ENCODE data around the gene B9D1.

Gene B9D1

GRCh38 chr17:19313066-19313745, 49.3 kb downstream of the B9D1 start:
- TF ChIP-seq CTCF (IDR thresholded peaks at IDR 0.05; ENCODE audit: low read depth, low read length), result no peak
- DNase-seq (ENCODE audit: extremely low read depth, low read depth), result no peak

DNA sequence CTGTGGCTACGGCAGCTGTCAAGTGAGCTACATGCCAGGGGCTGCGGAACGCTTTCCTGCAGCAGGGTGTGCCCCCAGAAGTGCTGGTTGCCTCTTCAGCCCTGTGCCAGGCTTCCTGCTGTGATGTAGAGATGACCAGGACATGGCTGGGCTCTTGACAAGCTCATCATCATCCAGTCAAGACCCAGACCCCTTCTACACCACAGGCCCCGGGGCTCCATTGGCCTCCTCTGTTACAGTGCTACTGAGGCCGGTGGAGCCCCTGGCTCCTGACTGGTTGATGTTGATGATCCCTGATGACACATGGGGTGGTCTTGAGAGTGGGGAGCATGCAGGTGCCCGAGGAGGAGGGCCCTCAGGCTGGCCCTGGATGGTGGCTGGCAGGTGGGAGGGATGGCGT, 50.1 kb downstream of the B9D1 start:
- no peak for DNase-seq (ENCODE audit: extremely low read depth, low read depth)
- TF ChIP-seq CTCF (IDR thresholded peaks at IDR 0.05; ENCODE audit: low read depth, low read length), result no peak

DNA sequence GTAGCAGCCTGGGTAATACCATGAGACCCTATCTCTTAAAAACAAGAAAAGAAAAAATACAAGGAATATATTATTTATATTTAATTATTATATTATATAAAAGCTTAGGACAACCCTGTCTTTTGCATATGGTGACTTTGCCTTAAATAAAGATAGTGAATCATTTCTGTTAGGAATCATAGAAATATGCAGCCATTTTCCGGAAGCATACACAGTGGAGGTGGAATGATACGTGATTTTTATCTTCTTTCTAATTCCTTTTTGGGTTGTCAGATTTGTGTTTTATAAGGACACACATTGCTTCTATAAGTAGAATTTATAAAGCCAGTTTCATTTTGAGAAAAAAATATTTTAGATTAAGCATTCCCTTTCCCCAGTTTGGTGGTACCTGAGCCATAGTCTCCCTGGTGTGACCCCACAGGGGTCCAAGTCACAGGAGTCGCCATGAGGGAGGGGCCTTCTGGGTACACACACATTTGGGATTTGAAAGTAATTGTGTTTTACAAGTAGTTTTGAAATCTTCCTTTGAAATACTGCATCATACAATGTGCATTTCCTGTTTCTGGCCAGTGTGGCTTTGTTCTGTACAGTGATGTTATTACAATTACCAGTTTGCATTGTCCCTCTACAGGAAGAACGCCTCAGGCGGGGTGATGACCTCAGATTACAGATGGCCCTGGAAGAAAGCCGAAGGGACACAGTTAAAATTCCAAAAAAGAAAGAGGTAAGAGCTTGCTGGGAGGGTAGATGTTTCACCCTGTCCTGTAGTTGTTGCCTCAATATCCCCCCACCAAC, 50.9 kb downstream of the B9D1 start:
- no peak for DNase-seq (ENCODE audit: extremely low read depth, low read depth)
- no peak for TF ChIP-seq CTCF (IDR thresholded peaks at IDR 0.05; ENCODE audit: low read depth, low read length)

- DNase-seq (ENCODE audit: extremely low read depth, low read depth), result no peak
- TF ChIP-seq CTCF (IDR thresholded peaks at IDR 0.05; ENCODE audit: low read depth, low read length), result no peak
These were observed 51.5 kb downstream of the B9D1 start for GRCh38 chr17:19311016-19311415.

DNA sequence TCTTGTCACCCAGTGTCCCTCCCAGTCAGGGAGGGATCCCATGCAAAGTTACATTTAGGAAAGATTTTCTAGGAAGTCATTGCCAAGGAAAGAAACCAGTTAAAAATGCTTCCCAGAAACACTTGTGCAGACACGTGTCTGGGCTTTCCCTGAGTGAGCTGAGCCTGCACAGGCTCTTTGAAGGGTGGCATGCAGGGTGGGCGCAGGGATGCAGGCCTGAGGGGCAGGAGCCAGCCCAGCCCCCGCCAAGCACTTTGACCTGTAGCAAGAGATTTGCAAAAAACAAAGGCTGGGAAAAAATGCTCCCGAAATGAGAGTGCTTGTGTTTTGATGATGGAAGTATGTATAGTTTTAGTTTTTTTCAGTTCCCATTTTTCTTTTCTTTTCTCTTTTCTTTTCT, 52.4 kb downstream of the B9D1 start:
- no peak for TF ChIP-seq CTCF (IDR thresholded peaks at IDR 0.05; ENCODE audit: low read depth, low read length)
- no peak for DNase-seq (ENCODE audit: extremely low read depth, low read depth)

DNA sequence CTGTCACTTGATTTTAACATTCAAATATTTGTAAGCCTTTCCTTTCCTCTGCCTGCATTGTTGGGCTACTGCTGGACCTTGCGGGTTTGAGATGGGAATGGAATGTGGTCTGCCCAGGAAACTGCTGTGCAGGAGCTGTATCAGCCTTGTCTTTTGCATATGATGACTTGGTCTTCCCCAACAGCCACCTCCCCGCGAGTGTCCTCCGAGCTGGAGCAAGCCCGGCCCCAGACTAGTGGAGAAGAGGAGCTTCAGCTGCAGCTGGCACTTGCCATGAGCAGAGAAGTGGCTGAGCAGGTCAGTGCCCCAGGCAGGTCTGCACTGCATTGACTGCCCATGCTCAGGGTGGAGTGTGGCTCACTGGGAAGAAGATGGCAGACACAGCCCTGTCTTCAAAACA, 52.8 kb downstream of the B9D1 start:
- TF ChIP-seq CTCF (IDR thresholded peaks at IDR 0.05; ENCODE audit: low read depth, low read length), result no peak
- DNase-seq (ENCODE audit: extremely low read depth, low read depth), result no peak

DNA sequence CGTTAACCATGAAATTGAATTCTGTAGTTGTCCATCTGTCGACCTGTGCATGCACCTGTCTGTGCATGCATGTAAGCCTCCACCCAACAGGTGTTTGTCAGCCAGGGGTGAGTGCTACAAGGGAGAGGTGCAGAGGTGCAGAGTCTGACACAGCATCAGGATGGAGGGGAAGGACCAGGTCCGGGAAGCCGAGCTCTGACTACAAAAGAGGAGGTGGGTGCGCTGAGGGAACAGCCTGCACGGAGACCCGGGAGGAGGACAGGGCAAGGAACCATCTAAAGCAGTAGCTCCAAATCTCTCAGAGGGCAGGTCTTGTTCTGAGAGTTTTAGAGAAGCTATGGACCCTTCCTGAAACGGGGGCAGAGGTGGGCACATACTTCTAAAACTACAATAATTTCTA, 54.1 kb downstream of the B9D1 start:
- DNase-seq (ENCODE audit: extremely low read depth, low read depth), result no peak
- no peak for TF ChIP-seq CTCF (IDR thresholded peaks at IDR 0.05; ENCODE audit: low read depth, low read length)

All from AG09319 (cell line).